ENCODE measurements around the gene MSRB3. TPM values are rescaled to one million over a fixed set of nuclear protein-coding genes. Genes with fewer than 3 reads are reported as not detected.

The MSRB3 gene
- polyA plus RNA-seq, 1 of the 3 experiments (the other 2 are of a cell fraction), result 24.3 TPM

- ChIA-PET CTCF (interaction anchor here (0.6 kb wide), 1 partner anchor 28 kb away, joined by 3 read pairs; no protein-coding TSS in a partner anchor), POLR2A (no interaction called here)
These were observed 130.0 kb downstream of the MSRB3 start for GRCh38 chr12:65408441-65408840.

More at GRCh38 chr12:65408441-65408840, 130.0 kb downstream of the MSRB3 start:
- peaks cover 0 to 41% of the 10 kb centered on the region in 2 experiments for H3K36me3 ChIP-seq (replicated peaks in 1 of 2; ENCODE audit: control insufficient read depth in 1 of 2, insufficient read depth in 2 of 2, low read length in 1 of 2)
- no peak overlapping the region for H3K4me2 ChIP-seq
- no peak for TF ChIP-seq YY1 (IDR thresholded peaks at IDR 0.05; ENCODE audit: low read depth)
- no peak for TF ChIP-seq RXRA (IDR thresholded peaks at IDR 0.05; ENCODE audit: borderline replicate concordance, low read depth)
- no peak for TF ChIP-seq GATA2 (CRISPR knock-in tag; IDR thresholded peaks at IDR 0.05)
- no peak for TF ChIP-seq CHD2 (IDR thresholded peaks at IDR 0.05; ENCODE audit: low read length, partially characterized antibody)
- no peak for TF ChIP-seq MEF2A (IDR thresholded peaks at IDR 0.05; ENCODE audit: borderline replicate concordance, low read depth)
- no peak for TF ChIP-seq FOSL2 (IDR thresholded peaks at IDR 0.05; ENCODE audit: borderline replicate concordance, low read depth)
- no peak for TF ChIP-seq EP300 (IDR thresholded peaks at IDR 0.05; ENCODE audit: borderline replicate concordance in 1 of 2, low read depth in 1 of 2, low read length in 1 of 2)
- no peak for TF ChIP-seq MAX (IDR thresholded peaks at IDR 0.05; ENCODE audit: low read depth)
- no peak for TF ChIP-seq ZBTB33 (IDR thresholded peaks at IDR 0.05; ENCODE audit: borderline replicate concordance, low read depth)
- no peak for TF ChIP-seq PBX3 (IDR thresholded peaks at IDR 0.05)
- no peak for TF ChIP-seq TCF12 (IDR thresholded peaks at IDR 0.05)
- no peak for TF ChIP-seq USF1 (IDR thresholded peaks at IDR 0.05; ENCODE audit: borderline replicate concordance, low read depth)
- TF ChIP-seq FOXJ3 (CRISPR knock-in tag; IDR thresholded peaks at IDR 0.05), result no peak
- peaks cover 4% of the 10 kb centered on the region; the same call in 1 of the 2 replicates for H3K79me2 ChIP-seq (ENCODE audit: insufficient read depth)
- H3K27ac ChIP-seq (ENCODE audit: low read depth in 2 of 2, low read length in 1 of 2), result no peak overlapping the region
- no peaks in the 10 kb centered on the region for H3K9me2 ChIP-seq
- no peaks in the 10 kb centered on the region for H3K27me3 ChIP-seq (ENCODE audit: insufficient read depth)
- no peaks in the 10 kb centered on the region for H3F3A ChIP-seq (replicated peaks; ENCODE audit: insufficient read depth)
- H3K9ac ChIP-seq, result no peak overlapping the region
- no peaks in the 10 kb centered on the region for H3K4me1 ChIP-seq (ENCODE audit: control insufficient read depth in 1 of 2, insufficient read depth in 2 of 2, low read depth in 1 of 2, low read length in 1 of 2)
- H4K20me1 ChIP-seq (ENCODE audit: insufficient read depth), result no peaks in the 10 kb centered on the region
- WGBS (ENCODE audit: low lambda C conversion rate), result 54% methylated on average over 4 of the region's 4 CpGs
- no peak overlapping the region for H2AFZ ChIP-seq (ENCODE audit: low read depth)
- no peak overlapping the region for H3K4me3 ChIP-seq (ENCODE audit: low read depth in 2 of 2, low read length in 1 of 2)
- no peak for DNase-seq
- H3K9me3 ChIP-seq, result 0 out of 2 replicates have a peak, but pooled peaks cover 5% of the 10 kb centered on the region
